Breast epithelium (tissue), 3 donors: ENCODE data around the gene LHFPL2.

ENCODE experiments used
- CTCF ChIP-seq, 3 donors: fragments of 450-650 bp; IDR thresholded peaks; one replicate each; pipeline ENCODE4 v1.5.1; 2016 to 2017; ENCODE audit warnings: antibody characterized with exemption in 3 of 3, mild to moderate bottlenecking in 3 of 3, moderate library complexity in 3 of 3
- POLR2AphosphoS5 ChIP-seq, 3 donors: sonication (generic); formaldehyde crosslinking; IDR thresholded peaks; one replicate each; pipeline ENCODE4 v1.6.1; 2017; ENCODE audit warnings: antibody characterized with exemption in 3 of 3

- TF ChIP-seq CTCF (IDR thresholded peaks at IDR 0.05) (no peak), POLR2AphosphoS5 (IDR thresholded peaks at IDR 0.05) (no peak)
Measured at GRCh38 chr5:78486218-78486617, 162.4 kb downstream of the LHFPL2 start.
